Measurements from ENCODE around the gene REPIN1. TPM values are rescaled to one million over a fixed set of nuclear protein-coding genes. Genes with fewer than 3 reads are reported as not detected.

The REPIN1 gene
- total RNA-seq, 1 donor from 2014 or later, result 224 TPM

- Mint-ChIP-seq H3K27ac (ENCODE audit: unreplicated experiment) (no peak overlapping the region), H3K4me1 (peaks cover 24% of the 10 kb centered on the region), H3K36me3 (ENCODE audit: low read depth) (peaks cover 5% of the 10 kb centered on the region), H3K27me3 (ENCODE audit: low read depth) (no peaks in the 10 kb centered on the region), H3K4me3 (no peak overlapping the region), H3K9me3 (no peaks in the 10 kb centered on the region)
- no peak for DNase-seq (ENCODE audit: low read depth, low spot score)
- no peak for TF ChIP-seq CTCF (conservative IDR thresholded peaks at IDR 0.05)
Measured at GRCh38 chr7:150327308-150327707, 41.3 kb upstream of the REPIN1 start.

- Mint-ChIP-seq H3K27me3 (ENCODE audit: low read depth) (no peaks in the 10 kb centered on the region), H3K4me1 (peaks cover 8% of the 10 kb centered on the region), H3K9me3 (no peaks in the 10 kb centered on the region), H3K27ac (ENCODE audit: unreplicated experiment) (no peak overlapping the region), H3K4me3 (no peak overlapping the region), H3K36me3 (ENCODE audit: low read depth) (peaks cover 3% of the 10 kb centered on the region)
- no peak for TF ChIP-seq CTCF (conservative IDR thresholded peaks at IDR 0.05)
- no peak for DNase-seq (ENCODE audit: low read depth, low spot score)
Measured at GRCh38 chr7:150329331-150330120, 39.1 kb upstream of the REPIN1 start.

GRCh38 chr7:150330211-150330885 lies 38.3 kb upstream of the REPIN1 start:
- no peak for DNase-seq (ENCODE audit: low read depth, low spot score)
- H3K27ac Mint-ChIP-seq (ENCODE audit: unreplicated experiment), result no peak overlapping the region
- H3K4me3 Mint-ChIP-seq, result no peak overlapping the region
- no peak for TF ChIP-seq CTCF (conservative IDR thresholded peaks at IDR 0.05)
- peaks cover 3% of the 10 kb centered on the region for H3K36me3 Mint-ChIP-seq (ENCODE audit: low read depth)
- H3K4me1 Mint-ChIP-seq, result peaks cover under 1% of the 10 kb centered on the region
- H3K9me3 Mint-ChIP-seq, result no peaks in the 10 kb centered on the region
- H3K27me3 Mint-ChIP-seq (ENCODE audit: low read depth), result no peaks in the 10 kb centered on the region

- no peaks in the 10 kb centered on the region for H3K4me1 Mint-ChIP-seq
Measured at GRCh38 chr7:150332852-150333635, 35.6 kb upstream of the REPIN1 start.

More at GRCh38 chr7:150332852-150333635, 35.6 kb upstream of the REPIN1 start:
- Mint-ChIP-seq H3K4me3 (no peak overlapping the region), H3K27ac (ENCODE audit: unreplicated experiment) (peak overlapping the region; percentile 86), H3K9me3 (no peaks in the 10 kb centered on the region), H3K36me3 (ENCODE audit: low read depth) (no peaks in the 10 kb centered on the region), H3K27me3 (ENCODE audit: low read depth) (peaks cover 2% of the 10 kb centered on the region)
- no peak for DNase-seq (ENCODE audit: low read depth, low spot score)
- TF ChIP-seq CTCF (conservative IDR thresholded peaks at IDR 0.05), result no peak

Data from neural crest cell (in vitro differentiated cells).